Dermis blood vessel endothelial cell (primary cell): ENCODE measurements around the gene GALNT18. TPM values are rescaled to one million over a fixed set of nuclear protein-coding genes. Genes with fewer than 3 reads are reported as not detected.

Experiments
- DNase-seq: peaks from one replicate; pipeline ENCODE4 v3.0.0; 2010
- total RNA-seq: library from RNA; depleted of rRNA; stranded (reverse); fragments of >200 nt; gene quantifications from 2 replicates; pipeline ENCODE4 v1.2.3, GENCODE V29; 2014

Gene GALNT18
- 158 and 213 TPM in 2 replicates for total RNA-seq

DNA sequence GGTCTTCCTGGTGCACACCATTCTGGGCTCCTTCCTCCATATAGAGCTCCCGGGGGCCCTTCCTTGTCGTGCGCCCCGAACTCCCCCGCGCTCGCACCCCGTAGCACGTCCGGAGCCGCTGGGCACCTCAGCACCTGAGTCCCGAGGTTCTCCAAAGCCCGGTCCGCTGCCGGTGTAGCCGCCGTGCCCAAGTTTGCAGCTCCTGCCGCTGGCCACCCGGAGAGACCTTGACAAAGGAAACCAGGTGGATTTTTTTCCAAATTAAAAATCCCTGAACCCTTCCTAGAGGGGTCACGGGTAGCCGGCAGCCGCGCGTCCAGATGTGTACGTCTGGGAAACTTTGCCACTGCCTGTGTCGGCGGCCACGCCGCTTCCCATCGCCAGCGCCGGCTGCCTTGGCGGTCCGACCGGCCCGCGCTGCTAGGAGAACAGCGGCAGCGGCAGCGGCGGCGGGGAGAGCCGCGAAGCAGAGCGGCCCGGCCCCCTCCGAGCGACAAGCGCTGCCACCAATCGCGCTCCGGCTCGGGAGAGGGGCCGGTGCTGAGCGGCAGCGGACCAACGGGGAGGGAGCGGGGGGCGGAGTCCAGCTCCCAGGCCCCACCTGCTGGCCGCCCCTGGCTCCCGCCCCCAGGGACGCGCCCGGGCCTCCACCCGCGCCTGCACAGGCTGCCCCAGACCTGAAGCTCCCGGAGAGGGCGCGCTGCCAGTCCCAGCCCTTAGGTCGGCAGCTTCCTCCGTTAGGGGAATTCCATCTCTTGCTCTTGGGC is at the start of gene GALNT18:
Gene GALNT18, minus strand, starts transcription at position 433 of the 767 bp plus-strand sequence.
- DNase-seq, result peak; percentile 96

DNA sequence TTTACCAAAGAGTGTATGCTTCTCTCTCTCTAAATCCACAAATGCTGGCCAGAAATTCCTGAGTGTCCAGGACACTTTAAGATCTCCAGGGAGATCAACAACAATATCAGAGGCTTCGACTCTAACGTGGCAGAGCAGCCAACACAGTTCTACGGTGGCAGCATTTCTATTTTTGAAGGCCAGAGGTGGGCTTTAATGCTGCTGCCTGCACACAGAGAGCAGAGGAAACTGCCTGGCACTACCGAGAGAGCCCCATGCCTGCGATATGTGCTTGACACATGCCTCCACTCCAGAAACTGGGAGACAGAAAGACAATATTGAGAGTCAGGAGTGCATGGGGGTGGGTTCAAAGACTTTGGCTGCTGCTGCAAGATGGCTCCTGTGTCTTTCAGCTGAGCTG is 48.8 kb upstream of the GALNT18 start:
- DNase-seq, result no peak

DNA sequence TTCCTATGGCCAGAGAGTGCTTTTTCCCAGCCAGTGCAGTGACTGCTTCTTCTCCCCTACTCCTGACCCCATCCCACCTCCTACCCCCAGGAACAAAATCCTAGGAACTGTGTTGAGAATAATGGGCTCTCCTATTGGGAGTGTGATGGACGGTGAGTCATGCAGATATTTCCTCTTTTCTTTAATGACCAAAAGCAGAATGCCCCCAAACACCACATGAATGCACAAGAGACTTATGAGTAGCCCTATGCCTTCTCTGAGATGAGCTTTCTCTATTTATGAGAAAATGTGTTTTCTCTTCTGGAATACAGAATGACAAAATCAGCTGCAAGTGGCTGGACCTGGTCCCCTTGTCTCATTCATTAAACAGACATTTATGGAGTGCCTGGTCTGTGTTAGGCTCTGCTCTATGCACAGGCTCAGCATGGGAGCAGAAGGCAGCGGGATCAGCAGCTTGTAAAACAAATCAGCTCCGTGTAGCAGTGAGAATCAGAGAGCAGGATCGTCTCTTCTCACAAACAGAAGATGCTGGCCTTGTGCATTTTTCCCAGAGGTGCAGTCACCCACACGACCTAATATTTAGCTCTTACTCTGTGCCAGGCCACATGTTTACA is 47.5 kb upstream of the GALNT18 start:
- DNase-seq, result peak; percentile 10

DNA sequence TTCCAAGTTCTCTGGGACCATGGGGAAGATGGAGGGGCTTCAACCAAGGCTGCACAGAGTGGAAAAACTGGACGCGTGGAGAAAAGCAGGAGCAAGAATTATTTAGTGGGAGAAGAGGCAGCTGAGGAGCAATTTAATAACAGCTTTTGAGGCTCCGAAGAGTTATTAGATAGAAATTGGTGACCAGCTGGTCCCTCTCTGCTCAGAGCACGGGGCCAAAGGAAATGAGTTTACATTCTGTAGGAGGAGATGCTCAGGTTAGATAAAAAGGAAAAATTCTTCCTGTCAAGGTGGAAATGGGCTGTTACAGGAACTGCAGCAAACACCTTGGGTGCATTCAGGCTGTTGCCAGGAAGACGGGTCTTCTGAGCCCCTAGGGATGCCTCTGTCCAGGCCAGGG is 47.0 kb upstream of the GALNT18 start:
- no peak for DNase-seq

DNA sequence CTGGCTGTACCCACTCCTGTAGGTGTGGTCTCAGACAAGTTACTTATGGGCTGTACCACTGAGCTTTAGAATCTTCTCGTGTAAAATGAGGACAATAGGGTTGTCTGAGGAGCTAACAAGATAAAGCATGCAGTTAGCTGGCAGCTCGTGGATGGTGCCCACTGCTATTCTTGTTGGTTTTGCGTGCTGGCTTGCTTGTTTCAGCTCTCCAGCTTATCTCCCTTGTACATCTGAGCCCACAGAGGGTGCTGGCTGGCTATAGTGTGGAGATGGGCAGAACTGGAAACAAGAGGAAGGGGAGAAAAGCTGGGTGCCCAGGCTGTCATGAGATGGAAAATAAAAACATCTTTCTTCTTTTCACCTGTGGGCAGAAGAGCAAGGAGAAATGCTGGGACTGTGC is 46.5 kb upstream of the GALNT18 start:
- no peak for DNase-seq

DNA sequence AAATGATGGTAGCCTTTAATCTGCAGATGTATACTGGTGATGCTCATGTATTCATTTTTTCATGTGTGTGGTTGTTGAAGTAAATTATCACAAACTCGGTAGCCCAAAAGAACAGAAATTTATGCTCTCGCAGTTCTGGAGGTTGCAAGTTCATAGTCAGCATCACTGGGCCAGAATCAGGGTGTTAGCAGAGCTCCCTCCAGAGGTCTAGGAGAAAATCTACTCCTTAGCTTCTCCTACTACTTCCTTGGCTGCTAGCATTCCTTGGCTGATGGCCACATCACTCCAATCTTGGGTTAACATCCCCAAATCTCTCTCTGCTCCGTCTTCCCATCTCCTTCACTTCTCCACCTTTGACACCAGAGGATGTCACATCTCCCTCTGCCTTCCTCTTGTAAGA is 45.3 kb upstream of the GALNT18 start:
- DNase-seq, result peak; percentile 9

DNA sequence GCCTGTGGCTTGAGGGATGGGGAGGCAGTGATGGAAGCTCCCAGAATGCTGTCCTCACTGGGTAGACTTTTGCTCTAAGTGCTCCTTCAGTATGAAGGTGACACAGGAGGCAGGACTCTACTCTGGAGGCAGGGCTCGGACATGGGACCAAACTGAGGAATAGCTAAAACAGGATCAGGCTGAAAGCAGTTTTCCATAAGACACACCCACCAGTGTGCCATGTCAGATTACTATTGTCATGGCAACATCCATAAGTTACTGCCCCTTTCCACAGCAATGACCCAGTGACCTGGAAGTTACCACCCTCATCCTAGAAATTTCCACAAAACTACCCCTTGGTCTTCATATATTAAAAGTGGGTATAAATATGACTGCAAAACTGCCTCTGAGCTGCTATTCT is 43.6 kb upstream of the GALNT18 start:
- DNase-seq, result no peak

DNA sequence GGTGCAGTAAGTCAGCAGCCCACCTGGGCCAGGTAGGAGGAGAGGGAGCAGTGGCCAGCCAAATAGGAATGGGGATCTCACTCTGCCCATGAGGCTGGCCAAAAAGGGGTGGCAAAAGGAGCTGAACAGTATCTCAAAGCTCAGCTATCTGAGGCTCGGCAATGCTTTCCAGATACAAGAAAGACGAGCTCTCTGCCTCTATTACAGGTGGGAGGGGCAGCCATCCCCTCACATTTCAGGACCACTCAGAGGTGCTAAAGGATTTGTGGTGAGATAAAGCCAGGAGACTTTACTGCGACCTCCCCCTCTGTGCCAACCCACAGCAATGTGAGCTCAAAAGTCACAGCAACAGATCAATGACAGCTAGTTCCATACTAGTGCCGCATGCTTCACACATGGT is 42.1 kb upstream of the GALNT18 start:
- no peak for DNase-seq

DNA sequence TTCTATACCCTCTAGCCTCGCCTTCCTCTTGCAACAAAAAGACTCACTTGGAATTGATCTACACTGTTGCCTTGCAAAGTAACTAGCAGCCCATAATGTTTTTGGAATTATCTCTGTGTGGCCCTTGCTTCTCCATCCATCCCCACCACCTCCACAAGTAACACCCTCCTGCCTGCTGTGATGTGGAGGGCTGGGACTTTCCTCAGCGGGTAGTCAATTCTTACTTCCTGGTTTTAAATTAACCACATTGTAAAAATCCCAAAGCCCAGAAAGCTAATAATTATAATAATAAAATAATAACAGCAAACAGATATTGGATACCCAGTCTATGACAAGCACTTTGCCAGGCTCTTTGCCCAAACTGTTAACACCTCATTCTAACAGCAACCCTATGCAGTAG is 40.8 kb upstream of the GALNT18 start:
- no peak for DNase-seq

DNA sequence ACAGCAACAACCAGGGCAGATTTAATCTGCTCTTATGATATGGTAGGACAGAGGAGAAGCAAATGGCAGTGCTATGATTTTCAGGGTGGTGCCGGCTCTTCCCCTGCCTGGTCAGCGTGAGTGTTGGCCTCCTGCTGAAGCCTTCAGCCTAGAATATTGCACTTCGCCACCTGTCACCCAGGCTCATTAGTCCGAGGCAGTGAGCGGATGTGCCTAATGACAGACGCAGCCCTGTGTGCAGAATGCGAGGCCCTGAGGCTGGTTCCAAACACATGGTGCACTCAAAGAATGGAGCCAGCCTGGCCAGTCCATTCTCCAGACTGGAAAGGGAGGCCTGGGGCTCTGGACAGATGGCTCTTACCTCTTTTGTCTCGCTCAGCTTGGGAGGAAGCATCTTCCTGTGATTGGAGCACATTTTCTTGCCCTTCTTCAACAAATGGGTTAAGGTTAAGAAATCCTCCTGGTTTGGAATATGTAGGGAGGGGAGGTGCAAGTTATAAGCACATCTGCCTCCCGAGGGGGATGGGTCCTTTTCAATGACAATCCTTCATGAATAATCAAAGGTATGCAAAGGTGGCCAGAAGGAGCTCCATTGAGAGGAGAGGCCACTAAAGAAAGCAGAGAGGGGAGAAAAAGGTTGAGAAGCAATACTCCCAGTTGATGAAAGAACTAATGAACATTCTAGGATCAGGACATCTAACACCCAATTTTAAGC is 39.7 kb upstream of the GALNT18 start:
- DNase-seq, result no peak

DNA sequence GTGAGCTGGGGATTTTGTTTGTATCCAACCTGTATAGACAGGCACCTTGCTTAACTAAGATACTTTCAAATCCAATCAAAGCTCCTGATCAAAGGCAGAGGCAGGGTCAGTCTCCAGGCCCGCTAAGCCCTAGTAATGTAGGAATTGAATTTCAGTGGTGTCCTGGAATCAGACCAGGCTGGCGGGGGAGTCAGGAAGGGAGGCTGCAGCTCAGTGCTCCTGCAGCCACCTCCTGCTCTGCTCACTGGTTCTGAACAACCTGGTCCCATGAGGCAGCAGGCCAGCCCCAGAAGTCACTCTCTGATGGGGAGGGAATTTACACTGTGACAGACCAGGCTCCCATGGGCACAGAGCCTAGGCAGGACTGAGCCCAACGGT is 38.5 kb upstream of the GALNT18 start:
- no peak for DNase-seq

DNA sequence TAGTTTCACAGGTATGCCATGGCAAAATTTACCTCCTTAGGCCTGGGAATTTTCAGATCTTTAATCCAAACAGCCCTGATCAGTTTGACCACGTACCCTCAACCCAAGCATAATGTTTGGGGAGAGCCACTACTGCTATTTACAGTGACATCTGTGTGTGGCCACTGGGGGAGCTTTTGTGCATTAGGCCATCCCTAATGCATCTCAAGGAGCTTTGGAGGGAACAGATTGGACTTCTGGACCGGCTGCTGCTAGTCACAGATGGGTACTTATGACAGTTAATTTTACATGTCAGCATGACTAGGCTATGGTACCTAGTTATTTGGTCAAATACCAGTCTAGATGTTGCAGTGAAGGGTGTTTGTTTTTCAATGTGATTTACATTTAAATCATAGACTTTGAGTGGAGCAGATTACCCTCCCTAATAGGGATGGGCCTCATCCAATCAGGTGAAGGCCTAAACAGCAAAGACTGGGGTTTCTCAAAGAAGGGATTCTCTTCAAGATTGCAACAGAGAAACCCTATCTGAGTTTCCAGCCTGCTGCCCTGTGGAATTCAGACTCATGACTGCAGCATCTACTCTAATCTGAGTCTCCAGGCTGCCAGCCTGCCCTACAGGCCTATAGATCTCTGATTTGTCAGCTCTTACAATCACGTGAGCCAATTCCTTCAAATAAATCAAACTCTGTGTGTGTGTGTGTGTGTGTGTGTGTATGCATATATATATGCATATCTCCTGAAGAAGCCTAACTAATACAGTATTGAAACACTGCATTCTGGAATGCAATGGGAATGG is 38.0 kb upstream of the GALNT18 start:
- no peak for DNase-seq

DNA sequence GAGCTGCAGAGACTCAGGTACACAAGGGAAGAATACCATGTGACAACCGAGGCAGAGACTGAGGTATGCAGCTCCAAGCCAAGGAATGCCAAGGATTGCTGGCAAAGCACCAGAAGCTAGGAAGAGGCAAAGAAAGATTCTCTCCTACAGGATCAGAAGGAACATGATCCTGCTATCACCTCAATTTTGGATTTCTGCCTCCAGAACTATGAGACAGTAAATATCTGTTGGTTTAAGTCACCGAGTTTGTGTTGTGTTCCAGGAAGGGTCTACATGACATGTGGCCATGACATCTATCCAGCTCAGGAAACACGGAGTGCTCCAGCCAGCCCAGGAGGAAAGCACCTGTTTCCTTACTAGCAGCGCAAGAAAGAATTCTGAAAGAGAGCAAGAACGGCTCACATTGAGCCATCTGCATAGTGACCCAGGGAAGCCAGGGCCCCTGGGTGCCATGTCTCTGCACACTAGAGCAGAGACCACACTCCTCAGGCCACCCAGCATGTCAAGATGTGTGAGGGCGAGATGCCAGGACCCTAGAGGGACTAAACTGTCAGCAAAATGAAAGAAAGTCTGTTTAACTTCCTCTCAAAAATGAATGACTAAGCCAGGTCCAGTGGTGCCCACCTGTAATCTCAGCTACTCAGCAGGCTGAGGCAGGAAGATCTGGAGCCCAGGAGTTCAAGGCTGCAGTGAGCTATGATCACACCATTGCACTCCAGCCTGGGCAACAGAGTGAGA is 35.6 kb upstream of the GALNT18 start:
- DNase-seq, result peak; percentile 46

DNA sequence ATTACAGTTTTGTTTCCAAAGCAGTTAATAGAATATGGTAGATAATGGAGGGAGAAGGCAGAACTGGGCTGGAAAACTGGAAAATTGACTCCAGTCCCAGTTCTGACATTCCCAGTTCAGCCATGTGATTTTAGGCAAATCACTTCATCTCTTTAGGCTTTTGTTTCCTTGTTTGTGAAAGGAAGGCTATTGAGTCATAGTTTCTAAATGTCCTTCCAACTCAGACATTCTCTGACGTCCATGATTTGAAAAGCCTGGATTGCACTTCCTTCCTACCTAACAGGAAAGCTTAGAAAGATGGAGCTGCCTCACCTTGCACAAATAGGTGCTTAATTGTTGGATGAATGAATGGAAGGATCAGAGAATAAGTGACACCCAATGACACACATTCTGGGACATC is 19.8 kb upstream of the GALNT18 start:
- DNase-seq, result peak; percentile 61

DNA sequence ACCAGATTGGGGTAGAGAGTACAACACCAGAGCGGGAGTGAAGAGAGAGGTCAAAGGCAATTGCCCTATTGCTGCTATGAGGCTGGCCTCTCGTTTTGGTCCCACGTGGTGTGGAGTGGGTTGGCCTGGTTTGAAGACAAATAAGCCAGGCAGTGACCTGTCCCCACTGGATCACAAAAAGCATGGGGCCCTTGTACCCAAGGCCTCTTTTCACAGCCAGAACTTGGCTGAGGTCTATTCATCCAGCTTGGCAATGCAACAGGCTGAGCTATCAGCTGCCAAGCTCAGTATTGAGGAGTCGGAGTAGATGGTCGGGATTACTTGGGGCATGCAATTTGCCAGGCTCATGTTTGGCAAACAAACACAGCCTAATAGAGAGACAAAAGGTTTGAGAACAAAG is 19.2 kb upstream of the GALNT18 start:
- DNase-seq, result no peak

DNA sequence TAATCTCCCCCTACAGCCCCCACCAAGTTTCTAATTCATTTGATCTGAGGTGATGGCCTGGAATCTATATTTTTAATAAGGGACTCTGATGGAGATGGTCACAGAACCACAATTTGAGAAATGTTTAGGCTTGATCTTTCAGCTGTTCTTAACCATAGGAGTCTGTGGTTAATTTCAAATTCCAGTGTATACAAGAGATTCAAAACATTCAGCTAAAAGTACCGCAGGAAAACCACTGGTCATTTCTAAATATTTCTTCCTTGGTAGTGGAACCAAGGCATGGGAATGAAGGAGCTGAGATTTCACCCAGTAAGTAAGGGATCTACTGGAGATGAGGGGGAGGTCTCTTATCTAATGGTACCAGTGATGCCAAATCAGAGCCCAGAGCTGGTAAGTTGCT is 18.3 kb upstream of the GALNT18 start:
- DNase-seq, result no peak

DNA sequence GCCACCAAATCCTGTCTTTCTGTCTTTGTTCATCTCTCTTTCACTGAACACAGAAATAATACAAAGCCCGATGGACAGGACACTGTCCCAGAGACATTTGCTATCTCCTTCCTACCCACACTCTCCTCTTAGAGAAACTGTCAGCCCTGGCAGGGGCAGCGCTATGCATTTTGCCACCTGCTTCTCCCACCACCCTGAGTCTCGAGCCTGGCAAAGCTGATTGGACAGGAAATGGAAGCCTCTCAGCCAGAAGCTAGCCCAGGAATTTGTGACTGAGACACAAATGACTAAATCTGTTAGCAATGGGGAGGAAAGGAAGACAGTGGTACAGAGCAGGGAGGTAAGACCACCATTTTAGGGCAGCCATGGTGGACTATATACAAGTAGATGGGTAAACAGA is 14.9 kb upstream of the GALNT18 start:
- peak; percentile 14 for DNase-seq

DNA sequence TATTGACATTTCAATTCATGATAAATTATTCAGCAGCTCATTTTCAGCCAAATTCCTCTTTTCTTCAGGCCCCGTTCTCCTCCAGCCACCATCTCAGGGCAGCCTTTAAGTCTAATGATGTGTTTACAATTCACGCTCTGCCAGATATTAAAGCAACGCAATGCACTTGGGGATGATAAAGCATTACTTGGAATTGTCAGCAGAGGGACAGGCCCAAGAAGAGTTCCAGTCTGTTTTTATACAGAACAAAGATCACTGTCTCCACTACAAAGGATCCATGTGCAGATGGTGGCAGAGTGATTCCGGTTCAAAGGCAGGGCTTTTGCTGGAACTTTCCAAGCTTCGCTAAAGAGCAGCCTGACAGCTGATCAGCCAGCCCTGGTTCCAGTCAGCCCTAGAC is 13.6 kb upstream of the GALNT18 start:
- DNase-seq, result no peak

DNA sequence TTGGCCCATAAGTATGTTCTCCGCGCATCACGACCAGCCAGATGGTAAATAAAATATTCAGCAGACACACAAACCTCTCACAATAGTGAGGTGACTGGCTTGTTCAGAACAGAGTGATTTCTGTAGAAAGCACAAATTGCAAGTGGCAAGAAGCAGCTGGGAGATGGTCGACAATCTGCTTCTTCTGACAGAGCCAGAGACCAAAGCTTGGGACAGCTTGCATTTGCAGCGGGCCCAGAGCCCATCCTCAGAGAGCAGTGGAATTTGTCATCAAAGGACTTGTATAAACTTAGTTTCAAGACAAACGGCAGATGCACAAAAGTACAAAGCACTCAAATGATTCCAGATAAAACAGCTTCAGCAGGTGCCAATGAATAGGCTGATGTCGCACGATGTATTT is 7.6 kb upstream of the GALNT18 start:
- DNase-seq, result no peak

DNA sequence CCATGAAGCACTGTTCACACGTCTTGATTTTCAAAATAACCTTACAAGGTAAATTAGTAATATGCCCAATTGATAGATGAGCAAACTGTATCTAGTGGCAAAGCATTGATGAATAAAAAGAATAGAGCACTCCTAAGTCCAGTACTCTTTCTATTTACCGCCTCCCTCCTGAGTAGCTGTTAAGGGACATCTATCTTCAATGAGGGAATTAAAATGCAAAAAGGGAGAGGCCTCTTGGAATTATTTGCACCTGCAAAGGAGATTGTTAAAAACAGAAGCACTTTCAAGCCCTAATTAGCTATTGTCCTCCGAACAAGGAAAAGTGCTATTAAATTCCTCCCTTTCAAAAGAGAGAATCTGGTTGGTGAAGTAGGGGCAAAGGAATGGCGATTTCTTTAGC is 6.8 kb upstream of the GALNT18 start:
- DNase-seq, result no peak

DNA sequence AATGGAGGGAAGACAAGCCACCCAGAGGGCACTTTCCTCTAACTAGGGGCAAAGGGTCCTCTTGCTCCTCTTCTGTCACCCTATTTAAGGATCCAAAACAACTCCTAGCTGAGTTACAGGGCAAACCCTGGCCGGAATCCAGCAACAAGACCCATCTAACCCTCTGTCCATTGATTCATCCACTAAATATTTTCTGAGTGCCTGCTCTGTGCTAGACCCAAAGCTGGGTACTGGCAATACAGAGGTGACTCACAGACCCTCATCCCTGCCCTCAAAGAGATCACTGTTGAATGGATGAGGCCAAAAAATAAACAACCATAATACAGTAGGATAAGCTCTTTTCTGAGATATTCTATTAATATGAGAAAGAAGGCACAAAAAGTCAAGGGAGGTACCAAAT is 4.3 kb upstream of the GALNT18 start:
- DNase-seq, result no peak

DNA sequence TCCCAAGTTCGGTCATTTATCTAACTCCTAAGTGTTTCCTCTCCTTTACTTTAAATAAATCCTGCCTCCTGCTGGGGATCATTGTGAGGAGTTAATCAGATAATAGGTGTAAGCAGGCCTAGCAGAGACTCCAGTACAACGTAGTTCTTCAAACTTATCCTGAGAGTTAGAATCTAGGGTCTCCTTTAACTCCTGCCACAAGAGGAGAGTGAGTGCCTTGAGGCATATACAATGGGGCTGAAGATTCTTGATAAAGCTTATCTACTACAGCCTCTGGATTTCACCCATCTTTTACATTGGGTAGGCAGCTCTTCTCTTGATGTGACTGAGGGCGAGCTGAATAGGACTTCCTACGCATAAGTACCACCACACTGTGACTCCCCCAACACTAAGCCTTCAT is 3.1 kb upstream of the GALNT18 start:
- DNase-seq, result no peak

DNA sequence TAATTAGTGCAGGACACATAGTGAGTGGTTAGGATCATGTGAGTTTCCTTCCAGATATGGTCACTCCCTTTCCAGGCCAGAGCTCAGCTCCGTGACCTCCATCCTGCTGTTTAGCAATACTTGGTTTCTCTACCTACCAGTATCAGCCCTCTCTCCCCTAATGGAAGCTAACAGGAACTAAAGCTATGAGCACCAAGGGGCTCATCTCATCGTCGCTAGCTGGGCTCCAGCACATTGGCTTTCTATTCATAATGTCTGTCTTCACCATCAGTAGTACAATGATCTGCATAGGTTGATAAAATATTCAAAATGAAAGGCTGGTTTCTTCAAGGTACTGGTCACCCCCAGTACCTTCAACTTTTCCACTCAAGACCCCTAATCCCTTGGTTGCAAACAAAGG is 2.4 kb upstream of the GALNT18 start:
- DNase-seq, result no peak
